SU-DHL-6 (cell line): ENCODE results near the gene GAL3ST3.

Source experiments
- H2AFZ ChIP-seq: fragments of 200-600 bp; sonication (generic); 2 replicates; pipeline ENCODE4 v1.6.1; 2014; ENCODE audit warnings: low read depth, mild to moderate bottlenecking, moderate library complexity, mixed read lengths, antibody characterized with exemption, low read length; ENCODE audit not compliant: severe bottlenecking
- H3F3A ChIP-seq: fragments of 200-600 bp; shearing (Covaris generic); 2 replicates; pipeline ENCODE4 v1.6.0; 2016; ENCODE audit warnings: antibody characterized with exemption, mild to moderate bottlenecking; ENCODE audit not compliant: insufficient read depth
- H3K27ac ChIP-seq: fragments of 200-600 bp; sonication (generic); 2 replicates; pipeline ENCODE4 v1.5.1; 2016; ENCODE audit warnings: low read depth, mild to moderate bottlenecking, low read length, moderate library complexity, mixed read lengths
- H3K27me3 ChIP-seq: fragments of 200-600 bp; sonication (generic), shearing (Covaris generic); 2 replicates; pipeline ENCODE4 v1.6.0; 2014; ENCODE audit warnings: mild to moderate bottlenecking, low read length
- H3K36me3 ChIP-seq: fragments of 200-600 bp; sonication (generic); 2 replicates; pipeline ENCODE4 v1.6.1; 2014; ENCODE audit warnings: mild to moderate bottlenecking, low read length, mixed read lengths
- H3K4me2 ChIP-seq: fragments of 300-600, 200-600 bp; shearing (Covaris generic), sonication (generic); 2 replicates; pipeline ENCODE4 v1.6.0; 2014; ENCODE audit warnings: low read length, low read depth, mild to moderate bottlenecking; ENCODE audit not compliant: poor library complexity, severe bottlenecking
- H3K4me3 ChIP-seq: fragments of 200-600 bp; sonication (generic); 2 replicates; pipeline ENCODE4 v1.5.1; 2014; ENCODE audit warnings: antibody characterized with exemption, low read length, mild to moderate bottlenecking, mixed read lengths; ENCODE audit not compliant: insufficient read depth, poor library complexity, severe bottlenecking
- H3K79me2 ChIP-seq: fragments of 200-600 bp; sonication (generic); 2 replicates; pipeline ENCODE4 v1.6.1; 2014; ENCODE audit warnings: mild to moderate bottlenecking, low read length, moderate library complexity; ENCODE audit not compliant: insufficient read depth
- H3K9ac ChIP-seq: fragments of 200-600 bp; sonication (generic); 2 replicates; pipeline ENCODE4 v1.7.0; 2014; ENCODE audit warnings: mild to moderate bottlenecking, low read length
- H3K9me2 ChIP-seq: fragments of 200-600 bp; sonication (generic); replicated peaks from 2 replicates; pipeline ENCODE4 v1.6.1; 2014; ENCODE audit warnings: low read length; ENCODE audit not compliant: insufficient read depth
- H3K9me3 ChIP-seq: fragments of 200-600 bp; sonication (generic); 2 replicates; pipeline ENCODE4 v1.6.1; 2014; ENCODE audit warnings: low read length, mixed read lengths; ENCODE audit not compliant: insufficient read depth
- H4K20me1 ChIP-seq: fragments of 200-600 bp; sonication (generic); 2 replicates; pipeline ENCODE4 v1.6.1; 2014; ENCODE audit warnings: low read depth, mild to moderate bottlenecking, antibody characterized with exemption, low read length, moderate library complexity, mixed read lengths
- EZH2phosphoT487 ChIP-seq: fragments of 200-600 bp; sonication (generic), shearing (Covaris generic); conservative IDR thresholded peaks from 2 replicates; pipeline ENCODE4 v1.6.1; 2018; ENCODE audit warnings: mild to moderate bottlenecking, antibody characterized with exemption, low read length, moderate library complexity, mixed read lengths
- TF ChIP-seq, protein P1 (sequence below): fragments of 200-600 bp; sonication (generic); IDR thresholded peaks from one replicate; pipeline ENCODE4 v1.5.1; 2017; ENCODE audit warnings: antibody characterized with exemption, mild to moderate bottlenecking, low read length, moderate library complexity; ENCODE audit not compliant: insufficient read depth, poor library complexity, severe bottlenecking

GAL3ST3 gene

DNA sequence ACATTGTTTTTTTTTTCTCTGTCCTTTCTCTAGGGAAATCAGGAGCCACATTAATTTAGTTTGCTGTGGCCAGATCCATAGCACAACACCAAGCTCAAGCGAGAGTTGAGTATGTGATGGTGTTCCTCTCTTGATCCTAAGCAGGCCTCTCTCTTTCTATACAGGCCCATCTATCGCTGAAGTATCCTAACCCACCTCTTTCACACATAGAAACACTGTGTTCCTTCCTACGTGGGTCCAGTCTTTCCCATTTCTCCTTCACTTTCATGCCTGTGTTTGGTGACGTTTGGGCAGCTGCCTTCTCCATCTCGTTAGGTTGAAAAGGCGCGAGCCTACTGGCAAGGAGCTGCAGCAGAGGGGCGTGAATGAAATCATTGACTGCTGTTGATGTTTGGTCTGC is 23.6 kb upstream of the GAL3ST3 start:
- H3K79me2 ChIP-seq: no peaks in the 10 kb centered on the region
- H3K36me3 ChIP-seq: peaks cover 5% of the 10 kb centered on the region; the same call in 1 of the 2 replicates
- H3K9me3 ChIP-seq: no peaks in the 10 kb centered on the region
- TF ChIP-seq EZH2phosphoT487: no peak
- TF ChIP-seq, protein P1, sequence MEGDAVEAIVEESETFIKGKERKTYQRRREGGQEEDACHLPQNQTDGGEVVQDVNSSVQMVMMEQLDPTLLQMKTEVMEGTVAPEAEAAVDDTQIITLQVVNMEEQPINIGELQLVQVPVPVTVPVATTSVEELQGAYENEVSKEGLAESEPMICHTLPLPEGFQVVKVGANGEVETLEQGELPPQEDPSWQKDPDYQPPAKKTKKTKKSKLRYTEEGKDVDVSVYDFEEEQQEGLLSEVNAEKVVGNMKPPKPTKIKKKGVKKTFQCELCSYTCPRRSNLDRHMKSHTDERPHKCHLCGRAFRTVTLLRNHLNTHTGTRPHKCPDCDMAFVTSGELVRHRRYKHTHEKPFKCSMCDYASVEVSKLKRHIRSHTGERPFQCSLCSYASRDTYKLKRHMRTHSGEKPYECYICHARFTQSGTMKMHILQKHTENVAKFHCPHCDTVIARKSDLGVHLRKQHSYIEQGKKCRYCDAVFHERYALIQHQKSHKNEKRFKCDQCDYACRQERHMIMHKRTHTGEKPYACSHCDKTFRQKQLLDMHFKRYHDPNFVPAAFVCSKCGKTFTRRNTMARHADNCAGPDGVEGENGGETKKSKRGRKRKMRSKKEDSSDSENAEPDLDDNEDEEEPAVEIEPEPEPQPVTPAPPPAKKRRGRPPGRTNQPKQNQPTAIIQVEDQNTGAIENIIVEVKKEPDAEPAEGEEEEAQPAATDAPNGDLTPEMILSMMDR: no peak
- no peak overlapping the region for H3K9ac ChIP-seq
- H2AFZ ChIP-seq: no peak overlapping the region
- H3K27me3 ChIP-seq: no peaks in the 10 kb centered on the region
- no peaks in the 10 kb centered on the region for H4K20me1 ChIP-seq
- H3F3A ChIP-seq: peaks cover 38% of the 10 kb centered on the region
- H3K9me2 ChIP-seq: no peaks in the 10 kb centered on the region
- H3K4me3 ChIP-seq: no peak overlapping the region
- H3K27ac ChIP-seq: no peak overlapping the region
- H3K4me2 ChIP-seq: no peak overlapping the region

DNA sequence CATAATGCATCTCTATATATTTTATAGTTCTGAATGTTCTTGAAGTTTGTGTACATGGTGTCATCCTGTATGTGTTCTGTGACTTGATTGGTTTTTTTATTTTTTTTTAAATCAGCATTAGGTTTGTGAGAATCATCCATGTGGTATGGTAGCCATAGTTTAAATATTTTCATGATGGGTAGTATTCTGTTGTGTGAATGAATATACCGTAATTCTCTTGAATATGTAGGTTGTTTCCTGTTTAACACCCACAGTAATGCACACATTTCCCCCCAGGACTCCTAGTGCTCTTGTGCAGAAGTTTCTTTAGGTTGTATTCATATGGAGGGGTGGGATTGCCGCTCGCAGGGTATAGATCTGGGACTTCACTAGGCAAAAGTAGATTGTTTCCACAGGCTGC is 23.1 kb upstream of the GAL3ST3 start:
- Histone ChIP-seq H3K79me2 (no peaks in the 10 kb centered on the region), H3K27me3 (no peaks in the 10 kb centered on the region), H3K9me3 (no peaks in the 10 kb centered on the region), H3K36me3 (peaks cover 7% of the 10 kb centered on the region), H3K9ac (no peak overlapping the region), H3K4me2 (peak overlapping the region; percentile 79), H3K27ac (peak overlapping the region; percentile 17; the same call in 1 of the 2 replicates), H2AFZ (no peak overlapping the region), H3F3A (peaks cover 38% of the 10 kb centered on the region), H4K20me1 (no peaks in the 10 kb centered on the region), H3K9me2 (no peaks in the 10 kb centered on the region), H3K4me3 (no peak overlapping the region)
- TF ChIP-seq, protein P1: no peak
- TF ChIP-seq EZH2phosphoT487: no peak

DNA sequence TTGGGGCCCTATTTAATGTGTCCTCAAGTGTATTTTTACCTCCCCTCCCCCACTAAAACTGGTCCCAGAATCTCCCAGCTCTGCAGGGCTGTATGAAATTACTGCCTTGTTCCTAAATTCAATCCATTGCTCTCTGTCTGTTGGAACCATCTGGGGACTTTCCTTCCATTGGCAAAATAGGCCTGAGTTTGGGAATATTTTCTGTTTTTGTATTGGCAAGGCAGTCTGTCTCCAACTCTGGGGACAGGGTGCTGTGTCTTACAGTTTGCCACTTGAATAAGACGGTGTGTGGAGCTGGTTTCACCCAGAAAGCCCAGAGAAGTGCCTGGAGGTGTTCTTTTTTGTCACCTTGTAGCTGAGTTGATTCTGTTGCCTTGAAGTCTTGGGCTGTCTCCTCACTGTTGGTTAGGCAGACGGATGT is 22.4 kb upstream of the GAL3ST3 start:
- TF ChIP-seq, protein P1: no peak
- no peak for TF ChIP-seq EZH2phosphoT487
- Histone ChIP-seq H3K9me2 (no peaks in the 10 kb centered on the region), H3K9me3 (no peaks in the 10 kb centered on the region), H3K4me3 (peak overlapping the region; percentile 68), H3K36me3 (peaks cover 7% of the 10 kb centered on the region), H3K9ac (peak overlapping the region; percentile 69), H3F3A (peaks cover 38% of the 10 kb centered on the region), H3K79me2 (no peaks in the 10 kb centered on the region), H3K4me2 (peak overlapping the region; percentile 79), H3K27ac (peak overlapping the region; percentile 17; the same call in 1 of the 2 replicates), H4K20me1 (no peaks in the 10 kb centered on the region), H2AFZ (no peak overlapping the region), H3K27me3 (no peaks in the 10 kb centered on the region)
